Mesenteric fat pad (tissue), 1 donor: ENCODE data around the gene TMEM191C. TPM values are rescaled to one million over a fixed set of nuclear protein-coding genes. Genes with fewer than 3 reads are reported as not detected.
A peak's percentile ranks its signal among the peaks of the same experiment; 100 is the strongest.
"Not testable (repeated sequence)": the region's sequence is repeated elsewhere in the genome, so short reads cannot be mapped to it uniquely, and the experiment has no call there.

Experiments used
- DNase-seq: peaks from one replicate; pipeline ENCODE4 v3.0.0-alpha.2; 2020; ENCODE audit warnings: low spot score
- total RNA-seq: library from RNA; stranded (reverse); fragmentation: NEBNext Ultra II Directional; extraction: Animal tissue kit (Norgen Biotek cat#: 25700); gene quantifications from one replicate; pipeline ENCODE4 v1.2.1, GENCODE V29; 2021
- donor health status: DM: yes; HTN: yes; CAD: no.

TMEM191C gene
- total RNA-seq, 1 donor from 2014 or later = 0.16 TPM

DNA sequence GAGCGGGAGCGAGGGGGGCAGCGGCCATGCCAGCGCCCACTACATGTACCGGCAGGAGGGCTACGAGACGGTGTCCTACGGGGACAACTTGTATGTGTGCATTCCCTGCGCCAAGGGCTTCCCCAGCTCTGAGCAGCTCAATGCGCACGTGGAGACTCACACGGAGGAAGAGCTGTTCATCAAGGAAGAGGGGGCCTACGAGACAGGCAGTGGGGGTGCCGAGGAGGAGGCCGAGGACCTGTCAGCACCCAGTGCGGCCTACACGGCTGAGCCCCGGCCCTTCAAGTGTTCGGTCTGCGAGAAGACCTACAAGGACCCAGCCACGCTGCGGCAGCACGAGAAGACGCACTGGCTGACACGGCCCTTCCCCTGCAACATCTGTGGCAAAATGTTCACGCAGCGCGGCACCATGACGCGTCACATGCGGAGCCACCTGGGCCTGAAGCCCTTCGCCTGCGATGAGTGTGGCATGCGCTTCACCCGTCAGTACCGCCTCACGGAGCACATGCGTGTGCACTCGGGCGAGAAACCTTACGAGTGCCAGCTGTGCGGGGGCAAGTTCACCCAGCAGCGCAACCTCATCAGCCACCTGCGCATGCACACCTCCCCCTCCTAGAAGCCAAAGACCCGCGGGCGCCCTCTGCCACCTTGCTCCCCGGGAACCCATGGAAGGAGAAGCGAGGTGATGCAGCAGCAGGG, 20.9 kb upstream of the TMEM191C start:
- DNase-seq = peak; percentile 84

DNA sequence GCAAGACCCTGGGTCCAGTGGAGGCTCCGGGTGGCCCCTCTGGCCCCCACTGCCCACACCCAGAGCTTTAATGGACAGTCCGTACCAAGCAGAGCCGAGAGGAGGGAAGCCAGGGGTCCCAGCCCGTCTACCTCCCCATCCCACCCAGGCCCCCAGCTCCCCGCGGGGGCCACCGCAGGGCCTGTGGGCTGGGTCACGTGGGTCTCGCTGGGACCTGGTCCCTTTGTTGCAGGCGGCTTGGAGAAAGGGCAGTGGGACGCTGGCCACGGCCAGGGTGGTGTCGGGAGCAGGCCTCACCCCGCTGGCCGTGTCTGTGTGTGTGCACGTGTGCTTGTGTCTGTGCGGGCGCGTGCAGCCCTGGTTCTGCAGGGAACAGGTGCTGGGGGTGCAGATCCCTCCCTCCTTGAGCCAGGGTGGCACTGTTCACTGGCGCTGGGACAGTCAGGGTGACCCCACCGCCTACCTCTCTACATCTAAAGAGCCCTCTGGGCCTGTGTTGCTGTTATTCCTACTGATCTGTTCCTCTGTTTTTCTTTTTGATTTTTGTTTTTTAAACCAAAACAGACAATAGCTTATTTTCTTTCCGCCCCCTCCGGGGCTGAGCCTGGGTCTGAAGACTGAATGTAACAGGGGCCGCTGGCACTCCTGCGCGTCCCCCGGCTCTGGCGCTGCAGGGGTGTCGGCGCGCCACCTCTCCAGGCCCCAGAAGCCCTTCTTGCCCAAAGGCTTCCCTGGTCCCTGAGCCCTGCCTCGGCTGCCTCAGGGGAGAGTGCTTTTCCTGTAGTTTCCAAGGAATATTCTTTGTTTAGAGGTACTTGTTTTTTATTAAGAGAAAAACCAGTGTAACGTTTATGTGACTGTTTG, 20.1 kb upstream of the TMEM191C start:
- peak; percentile 82 for DNase-seq

DNA sequence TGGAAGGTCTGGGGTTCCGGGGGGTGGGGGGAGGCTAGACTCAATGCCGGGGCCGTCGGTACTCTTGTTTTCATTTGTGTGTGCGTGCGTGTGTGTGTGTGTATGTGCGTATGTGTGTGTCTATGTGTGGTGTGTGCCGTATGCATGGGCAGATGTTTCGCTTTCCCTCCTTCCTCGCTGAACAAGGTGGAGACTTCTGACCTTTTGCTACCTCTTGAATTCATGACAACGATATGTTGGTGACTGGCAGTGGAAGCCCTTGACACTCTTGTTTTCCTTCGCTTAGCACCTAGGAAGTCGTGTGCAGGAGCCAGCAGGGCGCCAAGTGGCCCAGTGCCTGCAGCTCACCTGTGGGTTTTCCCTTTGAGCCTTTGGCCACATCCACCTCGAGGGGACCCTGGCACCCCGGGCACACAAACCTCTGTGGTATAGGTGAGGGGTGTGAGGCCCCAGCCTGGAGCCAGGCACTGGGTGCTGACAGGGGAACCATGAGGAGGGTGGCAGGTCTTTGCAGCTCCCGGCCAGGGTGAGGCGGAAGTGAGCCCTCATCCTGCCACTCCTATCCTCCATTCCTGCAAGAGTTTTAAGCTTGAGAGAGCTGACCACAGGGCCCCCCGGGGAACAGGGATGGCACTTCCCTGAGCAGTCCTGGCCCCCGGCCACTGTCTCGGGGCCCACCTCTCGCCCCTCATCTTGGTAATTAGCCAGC, 19.3 kb upstream of the TMEM191C start:
- DNase-seq = peak; percentile 69

DNA sequence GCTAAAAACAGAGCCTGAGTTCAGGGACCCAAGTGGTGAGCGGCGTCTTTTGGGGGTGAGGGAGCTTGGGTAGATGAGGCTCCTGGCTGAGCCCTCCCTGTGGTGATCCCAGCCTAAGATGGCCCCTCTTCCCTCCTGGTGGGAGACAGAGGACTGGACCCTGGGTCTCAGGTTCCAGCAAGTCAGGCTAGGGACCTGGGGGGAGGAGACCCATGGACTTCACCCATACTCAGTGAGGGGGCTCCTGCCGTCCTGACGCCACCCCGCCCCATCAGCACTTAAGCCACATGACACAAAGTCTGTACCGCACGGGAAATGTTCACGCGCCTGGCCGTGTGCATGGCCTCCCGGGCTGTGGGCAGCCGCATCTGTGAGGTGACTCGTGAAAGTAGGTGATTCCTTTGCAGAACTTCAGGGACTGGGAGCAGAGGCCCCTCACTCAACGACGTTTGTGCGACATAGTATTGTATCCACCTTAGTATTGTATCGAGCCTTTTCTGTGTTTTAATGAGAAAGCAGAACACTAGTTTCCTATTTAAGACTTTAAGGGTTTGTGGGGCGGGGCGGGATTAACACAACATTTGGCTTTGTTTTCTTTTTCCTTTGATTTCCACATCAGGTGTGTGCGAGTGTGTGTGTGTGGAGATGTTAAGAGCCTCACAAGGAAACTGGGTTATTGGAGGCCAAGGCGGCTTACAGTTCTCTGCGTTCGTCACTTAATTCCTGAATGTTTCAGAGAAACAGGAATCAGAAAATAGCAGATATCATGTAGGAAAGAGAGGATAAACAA, 18.4 kb upstream of the TMEM191C start:
- peak; percentile 72 for DNase-seq

DNA sequence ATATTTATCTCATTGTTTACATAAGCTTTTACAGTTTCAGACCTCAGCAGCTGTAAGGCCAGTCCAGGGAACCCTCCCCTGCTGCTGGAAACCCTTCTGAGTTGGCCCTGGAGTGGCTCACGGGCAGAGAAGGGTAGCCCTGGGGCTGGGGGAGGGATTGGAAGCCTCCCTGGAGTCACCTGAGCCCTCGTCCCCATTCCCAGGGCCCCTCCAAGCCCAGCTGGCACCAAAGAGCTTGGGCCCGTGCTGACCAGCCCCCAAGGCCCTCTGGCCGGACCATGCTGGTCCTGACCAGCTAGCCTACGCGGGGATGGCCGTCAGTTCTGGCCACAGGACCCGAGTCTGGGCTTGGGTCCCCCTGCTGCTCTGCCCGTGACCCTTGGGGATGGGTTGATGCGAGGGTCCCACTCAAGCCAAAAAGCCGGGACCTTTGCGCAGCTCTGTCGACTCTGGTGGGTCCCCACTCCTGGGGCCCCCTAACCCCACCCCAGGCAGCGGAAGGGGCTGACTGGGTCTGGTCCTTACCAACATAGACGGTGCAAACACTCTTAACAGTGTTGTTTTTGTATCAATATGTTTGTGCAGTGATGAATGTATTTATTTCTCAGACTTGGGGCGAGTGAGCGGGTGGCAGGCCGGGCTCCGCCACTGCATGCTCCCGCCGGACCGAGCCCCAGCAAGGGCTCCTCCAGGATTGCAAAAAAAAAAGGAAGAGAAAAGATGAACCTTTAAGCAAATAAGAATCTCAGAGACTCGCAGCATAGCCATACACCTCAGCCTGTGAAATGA, 17.5 kb upstream of the TMEM191C start:
- DNase-seq = peak; percentile 81

DNA sequence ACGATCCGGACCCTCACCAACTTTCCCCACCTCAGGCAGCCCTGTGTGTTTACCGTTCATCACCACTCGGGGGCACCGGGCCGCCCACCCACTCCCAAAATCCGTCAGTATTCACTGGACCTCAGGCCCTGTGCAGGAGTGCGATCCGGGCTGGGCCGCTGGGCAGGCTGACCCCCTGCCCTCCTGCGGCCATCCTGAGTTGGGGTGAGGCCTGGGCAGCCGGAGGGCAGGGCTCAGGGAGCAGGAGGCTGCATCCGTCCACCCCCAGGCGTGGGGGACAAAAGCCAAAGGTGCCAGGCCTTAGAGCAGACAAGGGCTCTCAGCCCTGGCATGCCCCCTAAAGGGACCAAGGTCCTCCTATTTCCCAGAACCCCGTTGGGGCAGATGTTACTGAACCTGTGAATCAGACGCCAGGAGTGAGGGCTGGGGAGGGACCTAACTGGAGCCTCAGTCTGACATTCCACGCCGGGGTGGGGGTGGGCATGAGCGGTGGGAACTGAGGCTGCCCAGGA, 16.8 kb upstream of the TMEM191C start:
- DNase-seq = peak; percentile 62

DNA sequence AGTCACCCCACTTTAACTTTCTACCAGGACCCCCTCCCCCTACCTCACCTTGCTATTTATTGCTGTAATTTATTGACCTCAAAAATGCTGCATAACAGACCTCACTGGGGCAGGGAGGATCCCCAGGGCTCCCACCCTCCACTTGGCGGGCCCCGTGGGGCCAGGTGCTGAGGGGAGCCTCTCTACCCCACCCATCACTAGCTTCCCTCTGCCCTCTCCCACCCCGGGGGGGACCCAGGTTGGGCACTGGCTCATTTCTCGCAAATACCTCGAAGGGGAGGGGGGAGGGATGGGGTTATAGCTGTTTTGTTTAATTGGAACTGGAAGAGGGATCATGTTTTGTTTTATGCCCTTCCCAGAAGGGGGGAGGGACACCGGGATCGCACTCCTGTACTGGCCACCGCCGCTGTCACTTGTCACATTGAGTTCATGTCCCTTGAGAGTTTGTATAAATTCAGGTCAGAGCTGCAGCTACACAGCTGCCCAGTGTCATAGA, 16.3 kb upstream of the TMEM191C start:
- DNase-seq = peak; percentile 77

DNA sequence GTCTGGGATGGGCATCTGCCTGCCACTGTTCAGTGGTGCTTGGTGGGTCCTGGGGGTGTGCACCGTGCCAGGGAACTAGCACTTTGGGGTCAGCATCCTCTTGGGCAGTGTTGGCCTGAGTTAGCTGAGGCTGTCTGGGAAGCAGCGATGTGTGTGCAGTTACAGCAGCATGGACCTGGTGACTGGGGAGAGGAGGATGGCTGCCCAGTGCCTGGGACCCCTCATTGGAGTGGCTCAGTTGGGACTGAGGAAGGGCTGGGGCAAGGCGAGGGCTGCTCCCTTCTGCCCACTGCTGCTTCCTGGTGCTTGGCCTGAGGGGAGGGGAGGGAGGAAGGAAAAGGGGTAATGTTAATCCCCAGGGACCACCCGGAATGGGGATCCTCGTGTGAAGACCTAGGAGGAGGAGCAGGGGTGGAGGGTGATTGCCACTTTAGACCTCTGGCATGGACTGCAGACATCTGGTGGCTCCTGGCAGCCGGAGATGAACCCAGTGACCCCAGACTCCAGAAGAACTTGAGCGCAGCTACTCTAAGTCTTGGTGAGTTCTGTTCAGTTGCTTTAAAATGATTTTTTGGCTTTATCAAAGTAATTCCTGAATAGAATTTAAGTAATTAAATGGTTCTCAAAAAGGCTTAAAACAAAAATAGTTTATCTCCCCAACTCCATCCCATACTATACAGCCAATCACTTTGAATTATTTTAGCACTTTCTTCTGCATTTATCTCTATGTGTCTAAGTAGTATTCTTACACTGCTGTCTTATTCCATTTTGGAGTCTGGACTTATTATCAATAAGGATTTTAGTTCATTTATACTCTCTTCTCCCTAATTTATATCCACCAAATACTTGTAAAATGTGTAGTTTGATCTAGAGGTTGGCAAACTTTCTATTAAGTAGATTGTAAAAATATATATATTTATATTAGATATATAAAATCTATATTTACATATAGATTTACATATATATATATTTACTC, 15.4 kb upstream of the TMEM191C start:
- peak; percentile 80 for DNase-seq

DNA sequence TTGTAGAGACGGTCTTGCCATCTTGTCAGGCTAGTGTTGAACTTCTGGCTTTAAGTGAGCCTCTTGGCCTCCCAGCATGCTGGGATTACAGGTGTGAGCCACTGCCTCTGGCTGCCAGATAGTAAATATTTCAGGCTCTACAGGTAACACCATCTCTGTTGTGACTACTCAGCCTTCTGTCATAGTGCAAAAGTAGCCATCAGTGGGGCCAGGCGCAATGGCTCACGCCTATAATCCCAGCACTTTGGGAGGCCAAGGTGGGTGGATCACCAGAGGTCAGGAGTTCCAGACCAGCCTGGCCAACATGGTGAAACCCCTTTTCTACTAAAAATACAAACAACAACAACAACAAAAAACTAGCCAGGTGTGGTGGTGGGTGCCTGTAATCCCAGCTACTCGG, 14.5 kb upstream of the TMEM191C start:
- DNase-seq = peak; percentile 37

DNA sequence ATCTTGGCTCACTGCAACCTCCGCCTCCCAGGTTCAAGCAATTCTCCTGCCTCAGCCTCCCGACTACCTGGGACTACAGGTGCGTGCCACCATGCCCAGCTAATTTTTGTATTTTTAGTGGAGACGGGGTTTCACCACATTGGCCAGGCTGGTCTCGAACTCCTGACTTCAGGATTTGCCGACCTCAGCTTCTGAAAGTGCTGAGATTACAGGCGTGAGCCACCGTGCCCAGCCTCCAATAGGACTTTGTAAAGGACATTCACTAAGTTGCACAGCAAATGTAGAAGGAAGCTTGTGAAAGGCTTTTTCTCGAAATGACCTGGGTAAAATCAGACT, 12.2 kb upstream of the TMEM191C start:
- DNase-seq = peak; percentile 20

DNA sequence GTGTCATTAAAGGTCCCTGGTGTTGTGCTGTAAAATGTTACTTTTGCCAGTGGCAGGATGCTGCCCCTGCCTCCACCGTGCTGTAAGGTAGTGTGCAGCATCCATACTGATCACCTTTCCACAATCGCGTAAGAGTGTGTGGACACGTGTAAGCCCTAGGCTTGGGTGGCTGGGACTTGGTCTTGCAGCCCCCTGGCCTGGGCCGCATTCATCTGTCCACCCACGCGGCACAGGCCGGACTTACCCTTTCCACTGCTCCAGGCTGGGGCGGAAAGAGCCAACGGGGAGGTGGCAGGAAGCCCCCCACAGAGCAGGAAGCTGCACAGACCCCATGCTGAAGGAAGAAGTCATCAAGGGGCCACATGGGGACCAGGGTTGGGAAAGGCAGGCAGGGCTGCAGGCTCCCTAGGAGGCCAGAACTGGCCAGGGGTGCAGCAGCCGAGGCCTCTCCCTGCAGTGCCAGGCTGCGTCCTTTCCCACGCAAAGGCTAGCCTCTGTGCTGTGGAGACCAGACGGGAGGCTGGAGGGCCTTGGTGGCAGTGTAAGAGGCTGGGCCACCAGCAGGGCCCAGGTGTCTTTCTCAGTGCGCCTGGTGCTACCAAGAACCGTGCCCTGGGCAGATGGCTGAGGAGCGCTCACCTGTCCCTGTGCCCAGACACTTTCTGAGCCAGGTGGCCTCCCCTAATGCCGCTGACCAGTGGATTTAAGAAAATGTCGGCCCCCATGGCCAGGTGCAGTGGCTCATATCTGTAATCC, 11.7 kb upstream of the TMEM191C start:
- DNase-seq = peak; percentile 87

DNA sequence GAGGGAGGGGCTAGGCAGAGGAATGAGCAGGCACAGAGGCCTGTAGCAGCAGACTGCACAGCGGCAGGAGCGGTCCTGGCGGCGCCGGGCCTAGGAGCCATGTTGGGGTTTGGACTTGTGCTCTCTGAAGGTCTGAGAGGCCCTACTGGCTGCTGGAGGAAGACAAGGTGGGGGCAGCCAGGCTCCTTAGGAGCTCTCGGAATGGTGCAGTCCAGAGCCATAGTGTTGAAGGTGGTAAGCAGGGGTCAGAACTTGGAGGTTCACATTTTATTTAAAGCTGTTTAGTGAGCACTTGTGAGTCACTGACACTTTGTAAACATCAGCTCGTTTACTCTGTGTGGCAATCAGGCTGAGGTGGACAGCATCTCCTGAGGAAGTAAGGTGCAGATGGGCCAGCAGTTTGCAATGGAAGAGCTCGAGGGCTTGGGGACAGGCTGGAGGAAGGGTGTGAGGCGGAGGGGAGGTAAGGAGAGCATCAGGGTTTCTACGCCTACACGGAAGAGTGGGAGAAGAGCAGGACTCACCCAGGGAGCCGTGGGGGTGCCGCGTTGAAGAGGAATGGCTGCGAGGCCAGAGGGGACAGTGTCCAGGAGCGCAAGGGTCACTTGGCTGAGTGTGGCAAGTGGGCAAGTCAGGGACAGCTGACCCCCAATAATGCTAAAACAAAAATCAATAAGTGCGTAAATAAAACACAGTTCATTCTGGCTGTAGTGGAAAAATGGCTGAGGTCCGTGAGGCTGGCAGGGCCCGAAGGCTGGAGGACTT, 10.0 kb upstream of the TMEM191C start:
- no peak for DNase-seq

DNA sequence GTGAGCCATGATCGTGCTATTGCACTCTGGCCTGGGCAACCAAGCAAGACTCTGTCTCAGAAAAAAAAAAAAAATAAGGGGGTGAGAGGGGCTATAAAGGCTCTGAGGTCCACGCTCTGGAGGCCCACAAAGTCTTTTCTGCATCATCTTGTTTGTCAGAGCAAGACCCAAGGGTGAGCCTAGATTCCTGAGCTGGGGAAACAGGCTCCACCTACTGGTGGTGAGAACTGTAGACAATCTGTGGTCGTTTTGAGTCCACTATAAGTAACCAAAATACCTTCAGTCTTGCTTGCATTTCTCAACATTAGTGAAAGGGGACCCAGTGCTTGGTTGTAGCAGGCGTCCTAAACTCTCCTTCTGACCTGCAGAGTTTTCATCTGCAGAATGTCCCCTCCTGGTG, 4.5 kb upstream of the TMEM191C start:
- DNase-seq = not testable (repeated sequence)

DNA sequence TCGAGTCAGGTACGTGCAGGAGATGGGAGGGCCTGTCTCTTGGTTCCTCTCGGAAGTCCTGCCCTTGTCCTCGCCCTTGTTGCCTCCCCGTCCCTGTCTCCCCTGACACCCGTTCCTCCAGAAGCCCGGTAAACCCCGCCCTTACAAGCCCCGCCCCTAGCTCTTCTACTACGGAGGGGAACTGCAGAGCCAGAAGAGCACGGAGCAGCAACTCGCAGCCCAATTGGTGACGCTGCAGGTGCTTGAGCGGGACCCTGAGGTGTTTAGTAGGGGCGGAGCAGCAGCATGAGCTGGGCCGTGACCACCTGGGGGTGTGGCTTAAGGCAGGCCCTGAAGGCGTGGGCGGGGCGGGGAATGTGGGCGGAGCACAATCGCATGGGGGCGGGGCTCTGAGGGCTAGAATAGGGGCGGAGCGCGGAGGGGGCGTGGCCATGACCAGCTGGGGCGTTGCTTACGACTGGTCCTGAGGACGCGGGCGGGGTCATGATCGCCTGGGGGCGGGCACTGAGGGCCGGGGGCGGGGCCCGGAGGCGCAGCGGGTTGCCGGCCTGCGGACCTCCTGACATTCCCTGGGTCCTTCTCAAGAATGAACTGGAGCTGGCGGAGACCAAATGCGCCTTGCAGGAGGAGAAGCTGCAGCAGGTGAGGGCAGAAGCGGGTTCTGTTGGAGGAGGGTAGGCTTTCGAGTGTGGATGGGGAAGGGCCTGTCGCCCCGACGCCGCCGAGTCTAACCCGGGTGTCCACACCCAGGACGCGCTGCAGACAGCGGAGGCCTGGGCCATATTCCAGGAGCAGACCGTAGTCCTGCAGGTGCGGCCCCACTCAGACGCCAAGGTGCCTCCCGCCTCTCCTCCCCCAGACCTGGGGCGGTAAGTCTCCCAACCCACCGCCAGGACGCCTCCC, 1.3 kb downstream of the TMEM191C start:
- DNase-seq = peak; percentile 95

DNA sequence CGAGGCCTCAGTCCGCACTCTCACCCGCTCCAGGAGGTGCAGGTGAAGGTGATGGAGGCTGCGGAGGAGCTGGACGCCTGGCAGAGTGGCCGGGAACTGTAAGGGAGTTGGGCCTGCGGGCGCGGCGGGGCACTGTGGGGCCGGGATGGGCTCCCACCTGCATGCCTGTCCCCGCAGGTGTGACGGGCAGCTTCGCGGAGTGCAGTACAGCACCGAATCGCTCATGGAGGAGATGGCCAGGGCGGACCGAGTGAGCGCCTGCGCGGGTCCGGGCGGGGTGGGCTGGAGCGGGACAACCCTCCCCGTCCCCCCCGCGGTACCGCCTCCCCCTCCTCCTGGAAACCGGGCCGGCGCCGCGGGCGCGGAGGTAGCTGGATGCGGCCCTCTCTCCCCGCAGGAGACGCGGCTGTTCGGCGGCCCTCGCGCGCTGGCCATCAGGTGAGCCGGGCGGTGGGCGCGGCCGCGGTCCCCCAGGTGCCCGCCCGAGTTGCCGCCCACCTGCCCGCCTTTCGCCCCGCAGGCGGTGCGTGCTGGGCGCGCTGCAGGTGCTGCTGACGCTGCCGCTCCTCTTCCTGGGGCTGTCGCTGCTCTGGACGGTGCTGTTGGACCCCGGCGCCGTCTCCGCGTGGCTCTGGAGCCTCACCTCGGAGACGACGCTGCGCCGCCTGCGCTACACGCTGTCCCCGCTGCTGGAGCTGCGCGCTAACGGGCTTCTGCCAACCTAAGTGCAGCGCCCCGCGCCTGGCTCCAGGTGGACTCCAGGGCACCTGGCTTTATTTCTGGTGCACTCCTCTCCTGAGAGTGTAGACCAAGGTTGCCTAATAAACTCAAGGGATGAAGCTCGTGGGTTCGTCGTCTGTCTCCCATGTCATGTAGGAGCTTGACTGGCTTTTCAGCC, 2.2 kb downstream of the TMEM191C start:
- not testable (repeated sequence) for DNase-seq
